Activated CD4-positive, alpha-beta T cell treated with anti-CD3 and anti-CD28 coated beads for 1 hour (primary cell): ENCODE results near the gene RBBP8NL.
"Not testable (repeated sequence)": the region's sequence is repeated elsewhere in the genome, so short reads cannot be mapped to it uniquely, and the experiment has no call there.

Source experiments
- DNase-seq: peaks from one replicate; pipeline ENCODE4 v3.0.0-alpha.2; 2020

Gene RBBP8NL

DNA sequence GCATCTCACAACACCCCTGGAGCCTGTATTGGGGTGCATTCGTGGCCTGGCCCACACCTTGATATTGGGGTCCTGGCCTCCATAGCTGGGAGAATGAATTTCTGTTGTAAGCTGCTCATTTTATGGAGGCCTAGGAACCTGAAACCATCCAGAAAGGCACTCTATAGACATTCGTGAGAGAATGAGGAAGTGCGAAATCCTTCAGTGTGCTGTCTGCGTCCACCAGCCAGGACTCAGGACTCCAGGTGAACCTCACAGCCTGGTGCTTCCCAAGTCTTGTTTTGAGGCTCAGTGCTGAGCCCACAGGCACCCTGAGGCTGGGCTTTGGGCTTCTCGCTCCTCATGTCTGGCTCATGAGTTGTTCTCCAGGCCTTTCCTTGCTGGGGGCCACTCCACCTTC is 11.9 kb upstream of the RBBP8NL start:
- no peak for DNase-seq

DNA sequence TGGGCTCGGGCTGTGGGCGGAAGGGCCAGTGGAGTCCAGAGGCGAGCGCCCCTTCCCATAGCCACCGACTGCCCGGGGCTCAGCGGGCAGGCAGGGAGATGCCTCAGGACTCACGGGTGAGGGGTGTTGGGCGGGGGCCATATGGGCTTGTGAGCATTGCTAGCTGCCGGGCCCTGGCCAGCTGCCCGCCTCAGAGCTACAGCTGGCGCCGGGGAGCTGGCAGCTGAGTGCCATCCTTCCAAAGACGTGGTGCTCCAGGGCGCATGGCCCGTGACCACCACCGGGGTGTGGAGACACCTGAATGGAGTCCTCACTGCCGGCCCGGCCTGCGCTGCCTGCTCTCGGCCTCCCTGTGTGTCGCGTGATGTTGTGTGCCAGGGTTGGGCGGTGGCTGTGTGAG is 10.6 kb upstream of the RBBP8NL start:
- no peak for DNase-seq

DNA sequence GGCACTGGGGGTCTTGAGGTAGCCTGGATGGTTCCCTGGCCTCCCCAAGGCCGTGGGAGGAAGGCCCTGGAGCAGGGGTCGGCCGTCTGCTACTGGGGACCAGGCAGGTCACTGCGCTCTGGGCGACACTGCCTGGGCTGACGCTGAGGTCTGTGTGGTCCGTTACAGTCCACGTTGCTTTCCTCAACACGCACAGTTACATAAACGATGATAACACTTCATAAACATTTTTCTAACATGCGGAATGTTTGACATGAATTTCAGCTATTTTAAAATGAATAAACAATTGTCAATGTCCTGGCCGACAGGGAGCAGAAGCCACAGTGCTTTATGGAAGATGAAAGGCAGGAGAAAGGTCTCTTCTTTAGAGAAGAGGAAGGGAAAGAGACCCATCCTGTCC is 10.2 kb upstream of the RBBP8NL start:
- DNase-seq, result no peak

DNA sequence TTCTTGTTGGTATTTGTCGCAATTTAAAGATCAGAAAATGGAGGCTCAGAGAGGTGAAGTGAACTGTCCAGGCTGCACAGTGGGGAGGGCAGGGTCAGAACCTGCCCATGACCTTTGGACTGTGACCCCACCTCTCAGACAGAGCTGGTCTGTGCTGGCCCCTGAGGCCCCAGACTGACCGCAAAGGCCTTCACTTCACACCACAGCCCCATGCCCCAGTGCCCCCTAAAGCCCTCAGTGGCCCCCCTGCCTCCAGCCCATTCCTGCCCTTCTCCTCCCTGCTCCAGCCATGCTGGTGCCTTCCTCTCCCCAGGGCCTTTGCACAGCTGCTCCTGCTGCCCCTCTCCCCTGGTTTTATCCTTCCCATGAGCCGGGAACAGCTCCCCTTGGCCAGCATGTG is 9.4 kb upstream of the RBBP8NL start:
- DNase-seq, result no peak

DNA sequence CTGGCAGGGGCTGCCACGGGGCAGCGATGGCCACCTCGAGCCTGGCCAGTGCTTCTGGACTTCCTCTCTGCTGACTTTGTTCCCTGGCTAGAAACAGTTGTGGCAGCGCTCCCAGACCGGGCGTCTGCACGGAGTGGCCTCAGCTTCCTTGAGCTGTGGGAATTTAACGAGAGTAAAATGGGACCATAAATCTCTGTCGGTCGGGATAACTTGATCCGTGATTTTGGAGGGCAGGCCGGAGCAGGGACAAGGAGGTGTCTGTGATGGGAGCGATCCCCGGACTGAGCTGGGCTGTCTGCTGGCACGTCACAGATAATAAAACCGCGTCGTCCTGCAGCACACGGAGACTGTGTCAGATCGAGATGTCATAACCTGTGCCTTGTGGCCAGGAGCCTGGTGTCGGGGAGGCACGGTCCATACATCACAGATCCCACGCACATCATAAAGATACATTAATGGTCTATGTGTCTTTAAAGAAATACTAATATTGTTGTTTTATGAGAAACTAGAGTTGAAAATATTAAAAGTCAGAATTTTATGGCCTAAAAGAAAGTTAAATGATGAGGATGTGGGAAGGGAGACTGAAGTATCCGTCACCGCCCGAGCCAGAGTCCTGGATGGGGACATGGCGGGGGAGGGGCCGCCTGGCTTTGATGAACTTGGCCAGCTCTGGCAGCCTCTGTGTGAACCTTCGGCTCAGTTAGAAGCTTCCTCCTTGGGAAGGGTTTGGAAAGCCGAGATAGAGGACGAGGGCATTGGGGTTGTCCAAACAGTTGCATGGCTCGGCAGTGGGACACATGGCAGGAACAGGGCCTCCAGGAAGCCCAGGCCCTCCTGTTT is 6.5 kb upstream of the RBBP8NL start:
- DNase-seq, result no peak

DNA sequence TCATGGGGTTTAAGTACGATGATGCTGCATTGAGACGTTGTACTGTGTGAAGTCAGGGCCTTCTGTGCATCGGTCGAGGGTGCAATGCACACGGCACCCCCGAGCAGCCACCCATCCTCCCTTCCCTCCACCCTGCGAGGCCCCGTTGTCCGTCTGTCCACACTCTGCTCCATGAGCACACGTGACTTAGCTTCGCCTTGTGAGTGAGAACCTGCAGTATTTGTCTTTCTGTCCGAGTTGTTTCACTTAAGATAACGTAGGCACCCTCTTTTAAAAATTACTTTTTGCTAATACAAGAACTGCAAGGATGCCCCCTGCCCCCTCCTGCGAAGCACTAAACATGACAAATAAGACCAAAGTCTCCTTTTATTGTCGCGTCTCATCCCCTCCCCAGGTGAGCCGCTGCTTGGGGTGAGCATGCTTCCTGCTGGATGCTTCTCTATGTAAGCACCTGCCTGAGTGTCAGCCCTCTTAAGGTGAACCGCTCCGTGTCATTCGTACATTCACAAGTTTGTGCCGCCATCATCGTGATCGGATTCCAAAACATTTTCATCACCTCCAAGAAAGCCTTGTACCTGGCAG is 3.6 kb upstream of the RBBP8NL start:
- DNase-seq, result no peak

DNA sequence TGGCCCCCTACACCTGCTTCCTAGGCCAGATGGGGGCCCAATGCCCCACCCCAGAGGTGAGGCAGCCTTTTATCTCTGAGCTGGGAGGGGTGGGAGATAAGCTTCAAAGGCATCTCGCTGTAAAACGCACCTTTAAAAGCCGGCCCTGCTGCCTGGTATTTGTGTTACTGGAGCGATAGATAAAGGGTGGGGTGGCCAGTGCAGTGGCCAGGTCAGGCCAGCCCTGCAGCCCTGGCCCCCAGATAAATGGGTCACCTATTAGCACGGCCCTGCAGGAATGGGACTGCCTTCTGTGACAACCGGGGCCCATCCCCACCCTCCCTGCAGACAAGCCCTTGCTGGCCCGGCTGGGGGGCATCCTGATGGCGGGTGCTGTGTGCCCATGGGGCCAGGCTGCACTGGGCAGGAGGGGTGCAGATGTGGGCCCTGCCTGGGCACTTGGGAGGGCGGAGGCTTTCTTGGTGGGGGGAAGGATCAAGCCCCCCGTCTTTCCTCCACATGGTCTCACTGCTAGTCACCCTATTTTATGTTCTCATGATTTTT is 3.0 kb upstream of the RBBP8NL start:
- no peak for DNase-seq

DNA sequence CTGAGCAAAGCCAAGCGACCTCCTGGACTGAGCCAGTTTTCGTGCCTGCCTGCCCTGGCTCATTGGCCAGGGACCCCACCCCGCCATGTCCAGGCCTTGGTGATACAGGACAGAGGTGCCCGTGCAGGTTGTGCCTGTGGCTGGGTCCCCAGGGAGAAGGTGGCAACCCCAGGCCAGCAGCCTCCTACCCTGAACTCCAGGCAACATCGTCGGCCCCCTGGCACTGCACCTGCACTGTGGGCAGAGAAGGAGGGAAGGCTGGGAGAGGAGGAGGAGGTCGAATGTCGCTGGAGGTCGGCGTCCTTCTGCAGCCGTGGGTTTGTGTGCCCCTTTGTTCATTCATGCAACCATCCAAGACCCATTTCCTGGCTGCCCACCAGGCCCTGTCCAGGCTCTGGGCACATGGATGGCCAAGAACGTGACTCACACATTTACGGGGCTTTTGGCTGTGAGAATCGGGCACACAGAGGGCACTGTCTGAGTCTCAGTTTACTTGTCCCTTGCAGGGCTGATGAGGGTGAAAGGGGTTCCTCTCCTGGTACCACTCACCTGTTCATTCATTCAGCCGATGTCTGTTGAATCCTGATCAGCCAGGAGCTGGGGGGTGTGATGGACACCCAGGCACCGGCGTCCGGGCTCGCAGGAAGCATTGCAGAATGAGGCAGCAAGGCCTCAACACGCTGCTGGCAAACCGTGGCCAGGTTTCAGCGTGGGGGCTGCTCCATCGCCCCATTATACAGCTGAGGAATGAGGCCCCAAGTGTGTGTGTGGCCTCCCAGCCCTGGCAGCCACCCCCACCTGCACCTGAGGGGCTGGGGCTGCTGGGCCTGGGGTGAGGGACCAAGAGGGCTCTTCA is 2.3 kb upstream of the RBBP8NL start:
- DNase-seq, result no peak

DNA sequence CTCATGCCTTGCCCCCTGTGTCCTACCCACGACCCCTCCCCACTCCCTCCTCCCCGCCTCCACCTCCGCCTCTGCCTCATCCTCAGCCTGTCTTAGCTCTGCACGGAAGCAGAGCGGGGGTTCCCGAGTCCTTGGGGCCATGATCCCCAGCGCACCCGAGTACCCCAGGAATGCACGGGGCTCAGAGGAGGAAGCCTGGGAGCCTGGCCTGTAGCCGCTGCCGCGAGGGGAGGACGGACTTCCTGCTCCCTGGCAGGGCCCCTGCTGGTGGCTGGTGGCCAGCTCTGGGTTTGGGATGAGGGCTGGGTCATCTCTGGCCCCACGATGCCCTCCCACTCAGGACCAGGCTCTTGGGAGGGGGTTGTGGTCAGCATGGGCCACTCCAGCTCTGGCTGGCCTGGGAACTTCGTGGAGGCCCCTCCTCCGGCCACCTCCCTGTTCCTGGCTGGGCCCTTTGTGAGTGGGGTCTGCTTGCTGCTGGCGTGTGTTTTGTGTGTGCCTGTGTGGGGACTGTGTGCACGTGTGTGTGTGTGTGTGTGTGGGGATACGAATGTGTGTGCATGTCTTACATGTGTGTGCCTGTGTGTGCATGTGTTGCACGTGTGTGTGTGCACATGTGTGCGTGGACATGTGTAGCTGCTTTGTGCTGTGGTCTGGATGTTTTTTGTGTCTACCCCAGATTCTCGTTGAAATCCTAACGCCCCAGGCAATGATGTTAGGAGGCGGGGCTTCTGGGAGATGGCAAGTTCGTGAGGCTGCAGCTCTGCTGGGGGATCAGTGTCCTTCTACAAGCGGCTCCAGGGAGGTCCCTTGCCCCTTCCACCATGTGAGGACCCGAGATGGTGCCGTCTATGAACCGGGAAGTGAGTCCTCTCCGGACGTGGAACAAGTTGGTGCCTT is 1.3 kb upstream of the RBBP8NL start:
- DNase-seq, result no peak

DNA sequence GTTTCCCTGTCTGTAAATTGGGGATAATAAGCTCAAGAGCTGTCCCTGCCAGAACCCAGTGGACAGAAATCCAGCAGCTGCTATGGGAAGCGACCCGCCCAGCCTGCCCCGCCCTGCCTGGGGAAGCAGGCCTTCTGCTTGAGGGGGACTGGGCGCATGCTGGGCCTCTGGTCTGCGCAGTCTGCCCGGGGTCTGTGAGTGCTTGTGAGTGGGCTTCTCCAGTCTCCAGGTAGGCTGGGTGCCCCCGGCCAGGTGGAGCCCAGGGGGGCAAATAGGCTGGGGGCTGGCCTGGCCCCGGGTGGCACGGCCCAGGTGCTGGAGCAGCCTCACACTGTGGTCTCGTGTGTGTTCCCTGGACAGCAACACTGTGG is 648 bp upstream of the RBBP8NL start:
- DNase-seq, result no peak

DNA sequence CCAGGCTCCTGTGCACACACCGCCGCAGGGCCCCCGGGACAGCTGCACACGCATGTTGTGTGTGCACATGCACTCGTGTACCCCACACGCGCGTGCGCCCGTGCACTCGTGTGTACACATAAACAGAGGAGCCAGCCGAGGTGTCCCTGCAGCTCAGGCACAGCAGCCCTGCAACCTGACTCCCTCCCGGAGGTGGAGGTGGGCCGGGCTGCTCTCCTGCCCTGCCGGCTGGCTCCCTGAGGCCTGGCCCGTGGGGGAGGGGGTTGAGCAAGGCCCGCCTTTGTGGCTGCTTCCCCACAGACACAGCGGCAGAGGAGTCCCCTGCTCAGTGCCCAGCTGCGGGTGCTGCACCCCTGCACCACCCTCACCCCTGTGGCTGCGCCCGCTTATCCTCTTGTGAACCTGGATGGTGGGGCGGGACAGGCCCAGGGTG is 624 bp downstream of the RBBP8NL start:
- no peak for DNase-seq

DNA sequence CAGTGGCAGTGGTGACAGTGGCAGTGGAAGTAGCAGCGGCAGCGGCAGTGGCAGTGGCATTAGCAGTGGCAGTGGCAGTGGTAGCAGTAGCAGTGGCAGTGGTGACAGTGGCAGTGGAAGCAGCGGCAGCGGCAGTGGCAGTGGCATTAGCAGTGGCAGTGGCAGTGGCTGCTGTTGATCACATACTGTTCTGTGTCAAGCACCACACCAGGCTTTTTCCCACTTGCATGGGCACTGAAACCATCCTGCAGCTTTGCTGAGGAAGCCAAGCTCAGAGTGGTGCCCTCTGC is 1.3 kb downstream of the RBBP8NL start:
- DNase-seq, result not testable (repeated sequence)

DNA sequence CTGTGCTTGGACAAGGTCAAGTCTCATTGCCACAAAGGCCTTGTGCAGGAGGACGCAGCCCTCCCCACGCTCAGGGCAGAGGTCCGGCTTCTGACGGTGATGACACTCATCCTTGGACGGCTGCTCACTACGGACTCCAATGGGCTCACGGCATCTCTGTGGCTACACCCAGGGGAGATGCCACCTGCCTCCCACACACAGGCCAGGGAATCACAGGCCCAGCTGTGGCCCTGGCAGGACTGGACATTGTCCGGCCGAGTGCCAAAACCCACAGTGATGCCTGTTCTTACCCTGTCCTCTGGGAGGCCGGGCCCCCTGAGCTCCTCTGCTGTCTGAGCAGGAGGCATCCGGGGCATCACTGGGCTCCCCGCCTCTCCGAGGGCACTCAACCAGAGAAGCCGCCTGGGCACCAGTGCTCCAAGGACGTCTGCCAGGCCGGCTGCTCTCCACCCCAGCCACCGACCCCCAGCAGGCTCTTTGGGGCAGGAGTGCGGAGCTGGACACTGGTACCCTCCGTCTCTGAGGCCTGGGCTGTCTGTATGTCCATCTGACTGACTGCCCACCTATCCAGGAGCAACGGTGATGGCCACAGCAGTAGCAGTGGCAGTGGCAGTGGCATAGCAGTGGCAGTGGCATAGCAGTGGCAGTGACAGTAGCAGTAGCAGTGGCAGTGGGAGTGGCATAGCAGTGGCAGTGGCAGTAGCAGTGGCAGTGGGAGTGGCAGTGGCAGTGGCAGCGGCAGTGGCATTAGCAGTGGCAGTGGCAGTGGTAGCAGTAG is 1.9 kb downstream of the RBBP8NL start:
- no peak for DNase-seq

DNA sequence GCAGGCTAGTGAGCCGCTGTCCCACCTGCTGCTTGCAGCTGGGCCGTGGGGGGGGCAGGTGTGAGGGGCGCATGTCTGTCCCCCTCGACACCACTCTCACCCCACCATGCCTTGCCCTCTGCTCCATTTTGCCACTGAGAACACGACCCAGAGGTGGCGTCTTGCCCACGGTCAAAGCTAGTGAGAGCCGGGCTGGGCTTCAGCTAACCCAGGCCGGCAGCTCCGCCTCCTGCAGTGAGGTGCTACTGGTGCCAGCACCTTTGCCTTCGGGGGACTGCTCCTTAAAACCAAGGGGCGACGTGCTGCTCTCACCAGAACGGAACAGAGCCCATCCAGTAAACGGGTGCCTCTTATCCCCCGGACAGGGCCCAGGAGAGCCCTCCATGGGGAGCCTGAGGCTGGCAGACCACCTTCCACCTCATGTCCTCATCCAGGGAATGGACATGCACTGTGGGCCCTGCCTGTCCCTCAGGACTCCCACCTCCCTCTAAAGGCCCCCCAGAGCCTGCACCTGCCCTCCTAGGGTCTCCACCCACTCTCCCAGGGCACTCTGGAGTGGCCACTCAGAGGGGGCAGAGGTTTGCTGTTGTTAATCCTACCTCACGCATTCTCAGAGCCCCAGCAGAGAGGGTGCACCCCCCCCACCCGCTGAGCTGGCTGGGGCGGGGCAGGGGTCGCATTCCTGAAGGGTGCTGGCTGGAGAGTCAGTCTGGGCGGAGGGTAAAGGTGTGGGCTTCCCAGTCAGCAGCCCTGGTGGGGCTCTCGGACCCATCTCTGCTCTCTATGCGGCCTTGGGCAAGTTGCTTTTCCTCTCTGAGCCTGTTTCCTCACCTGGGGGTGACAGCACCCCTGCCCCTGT is 2.9 kb downstream of the RBBP8NL start:
- DNase-seq, result no peak

DNA sequence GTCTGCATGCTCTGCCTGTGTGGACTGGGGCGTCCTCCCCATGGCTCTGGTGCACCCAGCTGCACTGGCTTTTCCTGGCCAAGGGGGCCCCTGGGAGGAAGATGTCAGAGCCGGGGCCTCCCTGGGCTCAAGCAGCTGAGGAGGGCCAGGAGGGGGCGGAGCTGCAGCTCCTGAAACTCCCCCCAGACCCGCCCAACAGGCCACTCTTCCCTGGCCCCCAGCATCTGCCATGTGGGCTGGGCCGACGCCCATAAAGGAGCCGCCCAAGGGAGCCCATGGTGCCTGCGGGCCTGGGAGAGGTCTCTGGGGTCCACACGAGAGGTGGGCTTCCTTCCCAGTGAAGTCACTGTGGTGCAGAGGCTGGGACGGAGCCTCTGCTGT is 4.0 kb downstream of the RBBP8NL start:
- DNase-seq, result no peak

DNA sequence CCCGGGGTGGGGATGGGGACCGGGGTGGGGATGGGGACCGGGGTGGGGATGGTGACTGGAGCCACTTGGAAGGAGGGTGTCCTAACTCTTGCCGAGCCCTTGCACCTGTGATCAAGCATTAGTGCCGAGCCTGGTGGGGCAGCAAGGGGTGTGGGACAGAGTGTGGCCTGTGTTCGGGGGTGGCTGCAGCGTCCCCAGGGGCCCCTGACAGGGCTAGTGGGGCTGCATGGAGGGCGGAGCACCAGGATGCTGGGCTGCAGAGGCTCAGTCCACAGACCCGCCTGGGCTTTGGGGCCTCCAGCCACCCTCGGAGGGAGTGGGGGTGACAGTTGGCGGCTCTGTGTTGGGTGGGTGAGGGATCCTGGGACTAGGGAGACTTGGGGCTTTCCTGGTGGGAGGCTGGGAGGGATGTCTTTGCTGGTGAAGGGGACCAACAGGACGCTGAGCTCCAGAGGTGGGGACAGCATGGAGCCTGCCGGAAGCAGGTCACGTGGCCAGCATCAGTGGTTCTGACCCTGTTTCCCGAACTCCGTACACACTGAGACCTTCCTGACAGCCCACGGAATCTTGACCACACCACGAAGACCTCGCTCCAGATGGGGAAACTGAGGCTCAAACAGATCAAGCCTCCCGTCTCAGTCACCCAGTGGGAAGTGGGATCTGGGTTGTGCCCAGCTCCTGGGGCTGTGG is 4.6 kb downstream of the RBBP8NL start:
- no peak for DNase-seq

DNA sequence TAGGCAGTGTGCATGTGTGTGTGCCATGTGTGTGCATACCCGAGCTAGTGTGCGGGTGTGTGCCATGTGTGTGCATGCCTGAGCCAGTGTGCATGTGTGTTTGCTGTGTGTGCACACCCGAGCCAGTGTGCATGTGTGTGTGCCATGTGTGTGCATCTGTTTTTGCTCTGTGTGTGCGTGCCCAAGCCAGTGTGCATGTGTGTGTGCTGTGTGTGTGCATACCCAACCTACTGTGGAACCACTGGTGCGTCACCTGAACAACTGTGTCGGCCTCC is 5.7 kb downstream of the RBBP8NL start:
- no peak for DNase-seq

DNA sequence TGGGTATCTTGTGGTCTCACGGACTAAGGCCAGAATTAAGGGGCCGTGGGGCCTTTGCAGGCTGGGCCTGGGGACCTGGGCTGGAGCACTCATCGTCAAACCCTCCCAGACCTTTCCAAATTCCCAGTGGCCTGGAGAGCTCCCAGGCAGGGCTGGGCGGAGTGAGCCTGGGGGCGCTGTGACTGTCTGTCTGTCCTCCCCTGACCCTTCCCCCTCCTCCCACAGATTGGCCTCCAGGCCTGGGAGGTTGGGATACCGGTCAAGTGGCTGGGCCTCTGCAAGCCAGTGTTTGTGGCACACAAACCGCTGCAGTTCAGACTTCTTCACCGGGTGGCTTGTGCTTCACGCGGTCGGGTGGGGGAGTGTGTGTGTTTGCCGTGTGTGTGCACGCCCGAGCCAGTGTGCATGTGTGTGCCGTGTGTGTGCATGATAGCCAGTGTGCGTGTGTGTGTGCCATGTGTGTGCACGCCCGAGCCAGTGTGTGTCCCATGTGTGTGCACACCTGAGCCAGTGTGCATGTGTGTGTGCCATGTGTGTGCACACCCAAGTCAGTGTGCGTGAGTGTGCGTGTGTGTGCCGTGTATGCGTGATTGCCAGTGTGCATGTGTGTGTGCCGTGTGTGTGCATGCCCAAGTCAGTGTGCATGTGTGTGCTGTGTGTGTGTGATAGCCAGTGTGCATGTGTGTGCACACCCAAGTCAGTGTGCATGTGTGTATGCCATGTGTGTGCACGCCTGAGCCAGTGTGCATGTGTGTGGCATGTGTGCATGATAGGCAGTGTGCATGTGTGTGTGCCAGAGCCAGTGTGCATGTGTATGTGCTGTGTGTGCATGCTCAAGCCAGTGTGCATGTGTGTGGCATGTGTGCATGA is 6.3 kb downstream of the RBBP8NL start:
- no peak for DNase-seq

DNA sequence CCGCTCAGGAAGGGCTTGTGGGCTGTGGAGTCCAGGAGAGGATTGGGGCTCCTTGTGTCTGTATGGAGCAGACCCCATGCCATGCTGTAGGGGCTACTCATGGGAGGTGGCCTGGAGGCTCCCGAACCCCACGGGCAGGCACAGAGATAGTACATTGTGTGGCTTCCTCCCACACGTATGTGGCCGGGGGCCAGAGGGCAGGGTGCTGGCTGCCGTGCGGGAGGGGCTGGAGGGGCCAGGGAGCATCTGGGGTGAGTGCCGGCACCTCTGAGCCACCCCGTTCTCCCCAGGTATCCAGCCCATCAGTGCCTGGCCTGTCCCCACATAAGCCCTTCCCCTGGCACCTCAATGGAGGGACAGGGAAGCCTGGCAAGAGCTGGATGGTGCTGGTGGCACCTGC is 7.6 kb downstream of the RBBP8NL start:
- no peak for DNase-seq
